ENCODE measurements around the gene TARBP1. TPM values are rescaled to one million over a fixed set of nuclear protein-coding genes. Genes with fewer than 3 reads are reported as not detected.

Gene TARBP1
- total RNA-seq, 1 donor, result 20.3 TPM

DNA sequence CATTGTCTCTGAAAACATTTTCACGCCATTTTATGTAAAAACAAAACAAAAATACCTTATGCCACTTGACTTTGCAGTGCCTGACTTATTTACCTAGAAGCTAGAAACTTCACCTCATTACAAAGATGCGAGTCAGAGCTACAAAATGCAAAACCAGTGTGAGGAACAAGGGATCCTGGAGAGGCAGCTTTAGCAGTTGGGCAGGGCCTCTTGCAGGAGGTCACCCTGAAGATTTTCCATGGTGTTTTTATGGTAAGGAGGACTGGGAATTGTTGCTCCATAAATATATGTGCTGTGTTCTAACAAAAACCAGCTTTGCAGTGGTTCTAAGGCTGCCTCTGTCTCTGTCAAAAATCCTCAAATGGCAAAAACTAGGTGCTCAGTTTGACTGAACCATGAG lies 36.4 kb upstream of the TARBP1 start:
- H3K4me3 ChIP-seq (ENCODE audit: low read depth, low read length), result no peak overlapping the region
- TF ChIP-seq CTCF (IDR thresholded peaks at IDR 0.05; ENCODE audit: insufficient read depth, low read depth, low read length), result no peak
- peak; percentile 56 for DNase-seq (ENCODE audit: low read depth)

DNA sequence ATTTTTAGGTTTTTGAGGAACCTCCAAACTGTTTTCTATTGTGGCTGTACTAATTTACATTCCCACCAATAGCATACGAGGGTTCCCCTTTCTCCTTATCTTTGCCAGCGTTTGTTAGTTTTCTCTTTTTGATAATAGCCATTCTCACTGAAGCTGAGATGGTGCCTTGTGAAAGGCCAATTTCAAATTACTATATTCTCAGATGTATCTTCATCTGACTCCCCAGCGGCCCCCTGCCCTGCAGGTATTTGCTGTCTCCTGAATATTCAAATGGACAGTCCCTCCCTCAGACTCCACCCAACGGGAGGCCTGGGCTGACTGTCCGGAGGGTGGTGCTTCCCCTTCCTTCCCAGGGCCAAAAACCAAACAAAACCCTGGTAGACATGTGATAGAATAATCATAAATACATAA lies 33.5 kb upstream of the TARBP1 start:
- no peak overlapping the region for H3K4me3 ChIP-seq (ENCODE audit: low read depth, low read length)
- DNase-seq (ENCODE audit: low read depth), result no peak
- TF ChIP-seq CTCF (IDR thresholded peaks at IDR 0.05; ENCODE audit: insufficient read depth, low read depth, low read length), result no peak

DNA sequence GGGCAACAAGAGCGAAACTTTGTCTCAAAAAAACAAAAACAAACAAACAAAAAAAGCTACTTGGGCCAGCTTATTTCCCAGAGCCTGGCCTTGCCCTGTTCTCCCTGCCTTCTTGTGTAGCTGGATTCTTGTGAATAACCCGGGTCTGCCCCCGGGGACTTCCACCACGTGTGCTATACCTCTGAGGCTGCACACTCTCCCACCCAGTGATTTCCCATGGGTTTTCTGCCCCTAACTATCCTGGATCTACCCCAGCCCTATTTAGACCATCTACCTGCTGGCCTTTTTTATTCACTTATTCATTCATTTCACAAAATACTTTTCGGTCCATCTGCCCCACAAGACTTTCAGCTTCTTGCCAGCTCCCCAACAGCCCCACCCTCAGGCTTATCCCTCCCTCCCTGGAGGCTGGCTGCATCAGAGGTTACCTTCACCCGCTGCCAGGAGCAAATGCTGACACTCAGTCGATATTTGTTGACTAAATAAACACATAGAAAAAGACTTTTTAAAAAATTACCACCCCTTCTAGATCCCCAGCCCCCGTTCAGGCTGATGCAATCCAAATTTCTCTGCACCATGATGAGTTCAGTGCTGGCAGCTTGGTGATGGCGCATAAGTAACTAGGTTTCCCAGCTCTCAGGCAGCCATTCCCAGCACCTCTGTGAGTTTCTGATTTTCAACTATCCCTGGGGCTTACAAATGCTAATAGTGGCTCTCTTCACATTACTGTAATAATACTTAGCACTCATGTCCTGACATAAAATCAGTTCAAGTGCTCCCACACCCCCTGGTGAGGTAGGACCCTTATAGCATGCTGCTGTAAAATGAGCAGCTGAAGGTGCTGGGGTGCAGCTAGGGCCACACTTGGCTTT lies 30.7 kb upstream of the TARBP1 start:
- no peak overlapping the region for H3K4me3 ChIP-seq (ENCODE audit: low read depth, low read length)
- DNase-seq (ENCODE audit: low read depth), result no peak
- no peak for TF ChIP-seq CTCF (IDR thresholded peaks at IDR 0.05; ENCODE audit: insufficient read depth, low read depth, low read length)

- no peak for TF ChIP-seq CTCF (IDR thresholded peaks at IDR 0.05; ENCODE audit: insufficient read depth, low read depth, low read length)
- no peak for DNase-seq (ENCODE audit: low read depth)
- H3K4me3 ChIP-seq (ENCODE audit: low read depth, low read length), result no peak overlapping the region
These were observed 28.8 kb upstream of the TARBP1 start for GRCh38 chr1:234507626-234508387.

DNA sequence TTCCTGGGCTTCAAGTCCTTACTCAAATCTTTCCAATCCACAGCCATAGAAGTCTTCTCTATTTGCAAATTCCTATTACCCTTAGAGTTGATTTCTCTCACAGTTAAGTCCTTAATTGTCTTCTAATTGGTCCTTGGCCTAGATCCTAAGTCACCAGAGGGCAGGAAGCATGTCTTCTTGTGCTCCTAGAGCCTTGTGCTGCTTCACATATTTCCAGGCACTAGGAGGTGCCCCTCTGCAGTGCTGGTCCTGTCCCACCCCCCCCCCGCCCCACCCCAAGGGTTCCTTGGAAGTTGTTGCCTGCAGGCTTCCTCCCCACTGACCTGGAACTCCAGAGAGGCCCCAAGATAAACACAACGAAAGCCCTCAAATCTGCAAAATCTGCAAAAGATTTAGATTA lies 28.1 kb upstream of the TARBP1 start:
- no peak for DNase-seq (ENCODE audit: low read depth)

DNA sequence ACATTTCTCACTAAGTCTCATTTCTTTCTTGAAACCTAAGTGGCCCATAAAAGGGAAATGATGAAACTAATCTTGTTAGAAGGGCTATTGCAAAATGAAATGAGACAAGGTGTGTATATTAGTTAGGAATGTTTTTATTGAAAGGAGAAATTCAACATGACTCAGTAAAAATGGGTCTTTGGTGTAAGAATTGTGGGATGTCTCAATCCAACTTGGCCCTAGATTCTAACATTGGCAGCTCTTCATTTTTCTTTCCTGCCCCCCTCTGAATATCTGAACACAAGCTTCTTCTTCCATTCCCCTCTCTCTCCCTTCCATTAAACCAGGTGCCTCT lies 26.8 kb upstream of the TARBP1 start:
- H3K4me3 ChIP-seq (ENCODE audit: low read depth, low read length), result no peak overlapping the region
- peak; percentile 67 for DNase-seq (ENCODE audit: low read depth)
- TF ChIP-seq CTCF (IDR thresholded peaks at IDR 0.05; ENCODE audit: insufficient read depth, low read depth, low read length), result no peak

More for the DNA sequence above, 28.1 kb upstream of the TARBP1 start:
- TF ChIP-seq CTCF (IDR thresholded peaks at IDR 0.05; ENCODE audit: insufficient read depth, low read depth, low read length), result no peak
- no peak overlapping the region for H3K4me3 ChIP-seq (ENCODE audit: low read depth, low read length)

Data from fibroblast of villous mesenchyme (primary cell).